GM12892 (cell line): ENCODE data around the gene FCSK.

Experiments used
- POLR2A ChIP-seq: IDR thresholded peaks from 2 replicates; pipeline ENCODE4 v1.6.1; 2011; ENCODE audit warnings: low read depth, low read length, control low read depth
- POLR2AphosphoS5 ChIP-seq: IDR thresholded peaks from 2 replicates; pipeline ENCODE4 v1.6.1; 2011; ENCODE audit warnings: low read depth, low read length, control low read depth

GRCh38 chr16:70494777-70495176, 40.4 kb downstream of the FCSK start:
- TF ChIP-seq POLR2AphosphoS5 = no peak
- TF ChIP-seq POLR2A = no peak
